Neural progenitor cell (in vitro differentiated cells): ENCODE measurements around the gene FAU. TPM values are rescaled to one million over a fixed set of nuclear protein-coding genes. Genes with fewer than 3 reads are reported as not detected.

ENCODE experiments used
- DNase-seq: peaks from one replicate; pipeline ENCODE4 v3.0.0-alpha.2; 2016; ENCODE audit warnings: low spot score
- H2AFZ ChIP-seq: fragments of 200-600 bp; sonication (generic); replicated peaks from 2 replicates; pipeline ENCODE4 v1.6.1; 2016; ENCODE audit warnings: antibody characterized with exemption
- H3F3A ChIP-seq: fragments of 200-600 bp; sonication (generic); 2 replicates; pipeline ENCODE4 v1.6.1; 2016; ENCODE audit warnings: antibody characterized with exemption, low read depth
- H3K27ac ChIP-seq: fragments of 200-600 bp; sonication (generic); 2 replicates; pipeline ENCODE4 v1.5.1; 2016; ENCODE audit warnings: mild to moderate bottlenecking
- H3K27me3 ChIP-seq: fragments of 200-600 bp; sonication (generic); 2 replicates; pipeline ENCODE4 v1.6.1; 2016; ENCODE audit warnings: mild to moderate bottlenecking, moderate library complexity
- H3K36me3 ChIP-seq: fragments of 200-600 bp; sonication (generic); 2 replicates; pipeline ENCODE4 v1.5.1; 2016
- H3K4me1 ChIP-seq: fragments of 200-600 bp; sonication (generic); 2 replicates; pipeline ENCODE4 v1.6.1; 2016; ENCODE audit warnings: mixed run types
- H3K4me2 ChIP-seq: fragments of 200-600 bp; sonication (generic); 2 replicates; pipeline ENCODE4 v1.6.1; 2016
- H3K4me3 ChIP-seq: fragments of 200-600 bp; sonication (generic); 2 replicates; pipeline ENCODE4 v1.5.1; 2016
- H3K79me2 ChIP-seq: fragments of 200-600 bp; sonication (generic); 2 replicates; pipeline ENCODE4 v1.6.1; 2016; ENCODE audit warnings: low read depth
- H3K9ac ChIP-seq: fragments of 200-600 bp; sonication (generic); 2 replicates; pipeline ENCODE4 v1.6.1; 2016
- H3K9me3 ChIP-seq: fragments of 200-600 bp; sonication (generic); 2 replicates; pipeline ENCODE4 v1.5.1; 2016; ENCODE audit warnings: low read depth
- H4K20me1 ChIP-seq: fragments of 200-600 bp; sonication (generic); 2 replicates; pipeline ENCODE4 v1.6.1; 2016; ENCODE audit warnings: low read depth
- H3K27ac Mint-ChIP-seq: 3 replicates; pipeline ENCODE4 v1.8.0; 2021; ENCODE audit warnings: mixed read lengths
- H3K27me3 Mint-ChIP-seq: 2 replicates; pipeline ENCODE4 v1.8.0; 2022; ENCODE audit warnings: low read depth, mild to moderate bottlenecking, inconsistent platforms, moderate library complexity, mixed read lengths; ENCODE audit not compliant: insufficient read depth
- H3K36me3 Mint-ChIP-seq: 3 replicates; pipeline ENCODE4 v1.8.0; 2021; ENCODE audit warnings: mixed read lengths
- H3K4me1 Mint-ChIP-seq: 3 replicates; pipeline ENCODE4 v1.8.0; 2021; ENCODE audit warnings: mixed read lengths
- H3K4me3 Mint-ChIP-seq: 3 replicates; pipeline ENCODE4 v1.8.0; 2021; ENCODE audit warnings: mild to moderate bottlenecking, moderate library complexity, mixed read lengths
- H3K9me3 Mint-ChIP-seq: 3 replicates; pipeline ENCODE4 v1.8.0; 2020; ENCODE audit warnings: mixed read lengths
- CTCF ChIP-seq: fragments of 200-600 bp; sonication (generic); IDR thresholded peaks from 2 replicates; pipeline ENCODE4 v1.5.1; 2017; ENCODE audit warnings: antibody characterized with exemption, mild to moderate bottlenecking
- EZH2 ChIP-seq: fragments of 200-600 bp; sonication (generic); IDR thresholded peaks from 2 replicates; pipeline ENCODE4 v1.6.1; 2017; ENCODE audit warnings: antibody characterized with exemption, mild to moderate bottlenecking, moderate library complexity
- EZH2phosphoT487 ChIP-seq: fragments of 200-600 bp; sonication (generic); IDR thresholded peaks from 2 replicates; pipeline ENCODE4 v1.6.1; 2017; ENCODE audit warnings: antibody characterized with exemption
- total RNA-seq: library from RNA; depleted of rRNA; stranded (reverse); fragments of >200 nt; gene quantifications from 2 replicates; pipeline ENCODE4 v1.2.3, GENCODE V29; 2015; ENCODE audit warnings: low replicate concordance

FAU gene
- total RNA-seq, 1 donor from 2014 or later = 288 TPM

DNA sequence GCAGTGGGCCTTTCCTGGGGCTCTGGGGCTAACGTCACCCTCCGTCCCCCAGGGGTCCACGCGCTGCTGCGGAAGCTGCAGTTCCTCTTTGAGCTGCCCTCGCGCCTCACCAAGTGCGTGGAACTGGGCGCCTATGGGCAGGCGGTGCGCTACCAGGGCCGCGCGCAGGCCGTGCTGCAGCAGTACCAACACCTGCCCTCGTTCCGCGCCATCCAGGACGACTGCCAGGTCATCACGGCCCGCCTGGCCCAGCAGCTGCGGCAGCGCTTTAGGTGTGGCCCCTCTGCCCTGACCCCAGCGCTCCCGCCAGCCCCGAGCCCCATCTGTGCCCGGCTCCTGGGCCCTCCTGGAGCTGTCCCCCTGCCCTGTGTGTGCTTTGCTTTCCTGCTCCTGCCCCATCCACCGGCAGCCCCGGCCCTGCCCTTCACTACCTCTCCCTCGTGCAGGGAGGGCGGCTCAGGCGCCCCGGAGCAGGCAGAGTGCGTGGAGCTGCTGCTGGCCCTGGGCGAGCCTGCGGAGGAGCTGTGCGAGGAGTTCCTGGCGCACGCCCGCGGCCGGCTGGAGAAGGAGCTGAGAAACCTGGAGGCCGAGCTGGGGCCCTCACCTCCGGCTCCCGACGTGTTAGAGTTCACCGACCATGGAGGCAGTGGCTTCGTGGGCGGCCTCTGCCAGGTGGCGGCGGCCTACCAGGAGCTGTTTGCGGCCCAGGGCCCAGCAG is 14.0 kb downstream of the FAU start:
- Histone ChIP-seq H3K79me2 (peaks cover 27% of the 10 kb centered on the region), H3K27me3 (no peaks in the 10 kb centered on the region), H3K36me3 (no peaks in the 10 kb centered on the region), H3K9ac (no peak overlapping the region), H4K20me1 (peaks cover 12% of the 10 kb centered on the region), H3K4me2 (no peak overlapping the region), H3K4me3 (no peak overlapping the region), H3K4me1 (peaks cover 6% of the 10 kb centered on the region), H3F3A (peaks cover 23% of the 10 kb centered on the region), H3K27ac (no peak overlapping the region), H2AFZ (no peak overlapping the region), H3K9me3 (no peaks in the 10 kb centered on the region)
- no peak overlapping the region for H3K27ac Mint-ChIP-seq
- no peak for TF ChIP-seq EZH2
- TF ChIP-seq CTCF = no peak
- no peak for TF ChIP-seq EZH2phosphoT487
- H3K9me3 Mint-ChIP-seq = no peaks in the 10 kb centered on the region
- DNase-seq = no peak
- H3K4me1 Mint-ChIP-seq = peaks cover 16% of the 10 kb centered on the region
- H3K36me3 Mint-ChIP-seq = peaks cover 2% of the 10 kb centered on the region
- H3K4me3 Mint-ChIP-seq = no peak overlapping the region
- H3K27me3 Mint-ChIP-seq = peaks cover 11% of the 10 kb centered on the region

- H3K36me3 ChIP-seq = no peaks in the 10 kb centered on the region
- no peaks in the 10 kb centered on the region for H3K27me3 ChIP-seq
Measured at GRCh38 chr11:65107078-65107477, 14.9 kb downstream of the FAU start.

GRCh38 chr11:65104628-65105027 is 17.3 kb downstream of the FAU start:
- Histone ChIP-seq H3K36me3 (no peaks in the 10 kb centered on the region), H3K27me3 (no peaks in the 10 kb centered on the region), H3K4me3 (no peak overlapping the region), H2AFZ (no peak overlapping the region), H4K20me1 (no peaks in the 10 kb centered on the region), H3K79me2 (peaks cover 16% of the 10 kb centered on the region), H3K4me2 (no peak overlapping the region), H3K9me3 (no peaks in the 10 kb centered on the region), H3F3A (peaks cover 8% of the 10 kb centered on the region), H3K27ac (no peak overlapping the region), H3K9ac (no peak overlapping the region), H3K4me1 (no peaks in the 10 kb centered on the region)
- peaks cover 2% of the 10 kb centered on the region for H3K27me3 Mint-ChIP-seq
- no peaks in the 10 kb centered on the region for H3K9me3 Mint-ChIP-seq
- H3K36me3 Mint-ChIP-seq = peaks cover 2% of the 10 kb centered on the region
- H3K4me3 Mint-ChIP-seq = no peak overlapping the region
- no peak overlapping the region for H3K27ac Mint-ChIP-seq
- TF ChIP-seq EZH2phosphoT487 = no peak
- TF ChIP-seq EZH2 = no peak
- no peak for TF ChIP-seq CTCF
- peaks cover 3% of the 10 kb centered on the region for H3K4me1 Mint-ChIP-seq
- no peak for DNase-seq

More at GRCh38 chr11:65107078-65107477, 14.9 kb downstream of the FAU start:
- no peak overlapping the region for H3K4me2 ChIP-seq
- H2AFZ ChIP-seq = no peak overlapping the region
- H4K20me1 ChIP-seq = peaks cover 10% of the 10 kb centered on the region
- Mint-ChIP-seq H3K4me1 (peaks cover 16% of the 10 kb centered on the region), H3K4me3 (no peak overlapping the region), H3K27me3 (peaks cover 11% of the 10 kb centered on the region), H3K9me3 (no peaks in the 10 kb centered on the region), H3K36me3 (peaks cover 2% of the 10 kb centered on the region), H3K27ac (no peak overlapping the region)
- H3K79me2 ChIP-seq = peaks cover 19% of the 10 kb centered on the region
- peaks cover 22% of the 10 kb centered on the region for H3F3A ChIP-seq
- H3K27ac ChIP-seq = no peak overlapping the region
- no peak for DNase-seq
- no peaks in the 10 kb centered on the region for H3K9me3 ChIP-seq
- no peak overlapping the region for H3K4me3 ChIP-seq
- TF ChIP-seq EZH2phosphoT487 (no peak), EZH2 (no peak), CTCF (no peak)
- peaks cover 4% of the 10 kb centered on the region for H3K4me1 ChIP-seq
- no peak overlapping the region for H3K9ac ChIP-seq
